ENCODE data around the gene SAP30BP. TPM values are rescaled to one million over a fixed set of nuclear protein-coding genes. Genes with fewer than 3 reads are reported as not detected.
A peak's percentile ranks its signal among the peaks of the same experiment; 100 is the strongest.

Gene SAP30BP
- total RNA-seq, 1 donor from 2014 or later, result 107 TPM

DNA sequence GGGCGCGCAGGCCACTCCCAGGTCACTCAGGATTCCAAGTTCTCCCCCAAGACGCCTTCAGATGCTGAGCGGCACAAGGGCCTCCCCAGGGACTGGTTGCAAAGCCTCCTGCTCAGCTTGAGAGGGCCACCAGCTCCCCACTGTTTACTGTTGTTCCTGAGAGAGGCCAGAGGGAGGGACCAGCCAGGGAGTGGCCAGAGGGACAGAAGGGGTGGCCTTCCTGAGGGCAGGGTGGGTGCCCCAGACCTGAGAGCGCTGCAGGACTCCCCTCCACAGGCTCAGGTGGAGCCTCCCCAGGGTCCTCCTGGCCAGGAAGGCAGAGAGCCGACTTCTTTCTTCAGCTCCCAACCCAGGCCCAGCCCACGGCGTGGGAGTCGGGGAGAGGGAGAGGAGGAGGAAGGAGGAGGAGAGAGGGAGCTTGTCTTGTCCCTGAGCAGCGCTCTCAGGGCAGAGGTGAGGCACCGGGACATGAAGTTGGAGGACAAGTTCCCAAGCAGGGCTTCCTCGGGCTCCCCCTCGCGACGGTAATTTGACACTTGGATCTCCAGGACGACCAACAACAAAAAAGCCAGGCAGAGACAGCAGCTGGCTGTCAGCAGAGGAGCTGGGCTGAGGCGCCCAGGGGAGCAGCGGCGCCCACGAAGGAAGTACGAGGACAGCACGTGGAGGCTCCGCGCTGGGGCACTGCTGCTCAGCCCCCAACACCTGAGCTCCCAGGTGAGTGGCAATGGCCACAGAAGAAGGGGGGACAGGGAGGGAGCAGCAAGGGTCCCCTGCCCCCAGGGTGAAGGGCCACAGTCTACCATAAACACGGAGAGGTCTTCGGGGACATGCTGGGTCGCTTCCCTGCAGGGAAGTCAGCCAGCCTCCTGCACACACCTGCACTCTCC, 33.4 kb upstream of the SAP30BP start:
- TF ChIP-seq, protein P1, sequence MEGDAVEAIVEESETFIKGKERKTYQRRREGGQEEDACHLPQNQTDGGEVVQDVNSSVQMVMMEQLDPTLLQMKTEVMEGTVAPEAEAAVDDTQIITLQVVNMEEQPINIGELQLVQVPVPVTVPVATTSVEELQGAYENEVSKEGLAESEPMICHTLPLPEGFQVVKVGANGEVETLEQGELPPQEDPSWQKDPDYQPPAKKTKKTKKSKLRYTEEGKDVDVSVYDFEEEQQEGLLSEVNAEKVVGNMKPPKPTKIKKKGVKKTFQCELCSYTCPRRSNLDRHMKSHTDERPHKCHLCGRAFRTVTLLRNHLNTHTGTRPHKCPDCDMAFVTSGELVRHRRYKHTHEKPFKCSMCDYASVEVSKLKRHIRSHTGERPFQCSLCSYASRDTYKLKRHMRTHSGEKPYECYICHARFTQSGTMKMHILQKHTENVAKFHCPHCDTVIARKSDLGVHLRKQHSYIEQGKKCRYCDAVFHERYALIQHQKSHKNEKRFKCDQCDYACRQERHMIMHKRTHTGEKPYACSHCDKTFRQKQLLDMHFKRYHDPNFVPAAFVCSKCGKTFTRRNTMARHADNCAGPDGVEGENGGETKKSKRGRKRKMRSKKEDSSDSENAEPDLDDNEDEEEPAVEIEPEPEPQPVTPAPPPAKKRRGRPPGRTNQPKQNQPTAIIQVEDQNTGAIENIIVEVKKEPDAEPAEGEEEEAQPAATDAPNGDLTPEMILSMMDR (conservative IDR thresholded peaks at IDR 0.05; ENCODE audit: low read depth, low read length), result peak; percentile 71
- DNase-seq (ENCODE audit: low read depth), result peak; percentile 42

DNA sequence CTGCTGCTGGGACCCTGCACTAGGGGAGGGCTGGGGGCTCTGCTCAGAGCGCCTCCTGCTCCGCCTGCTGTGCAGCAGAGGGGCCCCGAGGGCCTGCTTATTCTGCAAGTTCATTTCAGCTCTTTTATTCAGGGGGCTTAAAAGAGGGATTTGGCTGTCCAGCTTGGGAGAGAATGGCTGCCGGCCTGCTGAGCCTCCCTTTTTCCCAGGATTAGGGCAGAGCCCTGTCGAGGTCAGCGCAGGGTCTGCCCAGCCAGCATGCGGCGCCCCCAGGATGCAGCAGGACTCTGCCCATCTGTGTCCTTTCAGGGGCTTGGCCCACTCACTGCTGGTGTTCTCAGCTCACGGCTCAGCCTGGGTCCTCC, 32.8 kb upstream of the SAP30BP start:
- TF ChIP-seq, protein P1 (conservative IDR thresholded peaks at IDR 0.05; ENCODE audit: low read depth, low read length), result no peak
- no peak overlapping the region for H3K4me3 ChIP-seq (ENCODE audit: low read depth, low read length)
- DNase-seq (ENCODE audit: low read depth), result no peak

More for the DNA sequence above, 33.4 kb upstream of the SAP30BP start:
- H3K4me3 ChIP-seq (ENCODE audit: low read depth, low read length), result no peak overlapping the region

DNA sequence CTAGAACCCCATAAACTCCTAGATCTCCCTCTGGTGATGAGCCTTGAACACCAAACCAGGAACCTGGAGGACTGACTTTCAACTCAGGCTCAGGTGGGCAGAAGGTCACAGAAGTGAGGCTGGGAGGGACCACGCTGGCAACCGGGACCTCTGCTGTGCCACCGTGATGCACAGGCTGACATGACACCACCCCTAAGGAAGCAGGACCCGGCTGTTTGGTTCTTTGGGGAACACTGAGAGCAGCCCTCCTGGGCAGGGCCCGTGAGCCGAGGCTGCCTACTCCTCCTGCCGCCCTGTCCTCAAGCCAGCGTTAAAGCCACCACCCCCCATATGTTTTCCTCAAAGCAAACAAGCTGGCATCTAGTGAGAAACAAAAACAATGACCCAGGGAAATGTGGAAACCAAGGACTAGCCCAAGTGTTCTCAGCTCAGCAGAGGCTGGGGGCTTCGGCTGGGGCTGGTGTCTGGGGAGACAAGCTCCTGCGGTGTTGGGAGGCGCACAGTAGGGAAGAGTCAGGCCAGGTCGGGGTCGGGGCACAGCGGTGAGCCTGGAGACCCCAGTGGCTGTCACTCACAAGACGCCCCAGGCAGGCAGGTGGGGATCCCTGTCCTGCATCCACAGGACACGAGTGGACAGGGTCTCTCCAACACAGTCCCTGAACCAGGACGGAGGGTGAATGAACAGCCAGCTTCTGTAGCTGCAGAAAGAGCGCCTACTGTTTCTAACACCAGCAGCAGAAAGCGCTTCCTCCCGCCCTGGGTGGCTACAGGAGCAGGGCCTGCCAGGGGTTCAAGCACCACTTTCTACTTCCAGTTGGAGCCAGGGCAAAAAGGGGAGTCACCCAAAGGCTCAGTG, 32.2 kb upstream of the SAP30BP start:
- TF ChIP-seq, protein P1 (conservative IDR thresholded peaks at IDR 0.05; ENCODE audit: low read depth, low read length), result no peak
- DNase-seq (ENCODE audit: low read depth), result no peak
- H3K4me3 ChIP-seq (ENCODE audit: low read depth, low read length), result no peak overlapping the region

DNA sequence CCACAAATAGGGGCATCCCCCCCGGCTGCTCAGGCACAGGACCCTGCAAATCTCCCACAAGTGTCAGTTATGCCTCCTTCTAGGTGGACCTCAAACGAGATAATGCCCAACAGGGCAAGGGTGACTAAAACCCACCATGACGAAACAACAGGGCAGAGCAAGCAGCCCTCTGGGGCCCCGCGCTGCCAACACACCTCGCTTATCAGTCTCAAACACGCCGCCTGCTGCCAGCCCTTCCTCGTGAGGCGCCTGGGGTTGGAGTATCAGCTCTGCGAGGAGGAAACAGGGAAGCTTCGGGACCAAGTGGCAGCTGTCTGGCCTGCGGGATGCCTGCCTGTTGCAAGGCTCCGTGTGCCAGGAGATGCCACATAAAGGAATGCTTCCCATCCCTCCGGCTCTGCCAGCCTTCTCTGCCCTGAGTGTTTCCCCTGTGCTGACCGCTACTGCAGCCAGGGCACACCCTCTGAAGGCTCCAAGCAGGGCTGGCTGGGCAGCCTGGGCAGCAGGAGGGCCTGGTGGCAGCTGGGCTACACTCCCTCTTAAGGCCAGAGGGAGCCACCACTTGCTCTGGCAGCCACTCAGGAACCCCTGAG, 31.4 kb upstream of the SAP30BP start:
- TF ChIP-seq, protein P1 (conservative IDR thresholded peaks at IDR 0.05; ENCODE audit: low read depth, low read length), result no peak
- no peak overlapping the region for H3K4me3 ChIP-seq (ENCODE audit: low read depth, low read length)
- no peak for DNase-seq (ENCODE audit: low read depth)

DNA sequence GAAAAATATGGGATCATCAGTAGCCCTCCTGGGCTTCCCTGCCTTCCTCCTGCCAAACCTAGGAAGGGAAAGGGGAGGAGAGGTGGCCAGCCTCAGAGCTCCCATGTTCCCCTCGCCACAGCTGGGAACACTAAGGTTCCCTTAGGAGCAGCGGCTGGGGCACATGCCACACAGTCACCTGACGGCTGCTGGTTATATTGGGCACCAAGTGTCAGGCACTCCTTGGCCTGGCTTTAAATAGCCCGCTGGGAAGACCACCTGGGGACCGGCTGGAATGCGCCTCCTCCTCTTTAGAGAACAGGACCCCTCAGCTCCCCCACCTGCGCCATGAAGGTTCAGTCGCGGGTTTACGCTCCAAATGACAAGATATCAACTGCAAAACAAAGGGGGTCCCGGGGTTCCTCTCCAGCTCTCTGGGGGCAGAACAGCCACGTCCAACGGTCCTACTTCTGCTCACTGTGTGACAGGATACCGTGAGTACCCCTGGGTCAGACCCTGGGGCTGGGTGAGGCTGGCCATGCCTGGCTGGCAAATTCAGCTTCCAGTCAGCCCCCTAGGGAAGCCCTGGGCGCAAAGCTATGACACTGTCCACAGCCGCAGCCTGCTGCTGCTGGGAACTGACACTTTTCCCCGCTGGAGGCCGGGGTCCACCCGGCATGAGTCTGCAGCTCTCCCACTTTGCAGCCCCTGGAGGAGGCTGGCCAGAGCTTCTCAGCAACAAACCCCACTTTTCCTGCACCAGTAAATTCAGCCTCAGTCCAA, 30.6 kb upstream of the SAP30BP start:
- DNase-seq (ENCODE audit: low read depth), result no peak

DNA sequence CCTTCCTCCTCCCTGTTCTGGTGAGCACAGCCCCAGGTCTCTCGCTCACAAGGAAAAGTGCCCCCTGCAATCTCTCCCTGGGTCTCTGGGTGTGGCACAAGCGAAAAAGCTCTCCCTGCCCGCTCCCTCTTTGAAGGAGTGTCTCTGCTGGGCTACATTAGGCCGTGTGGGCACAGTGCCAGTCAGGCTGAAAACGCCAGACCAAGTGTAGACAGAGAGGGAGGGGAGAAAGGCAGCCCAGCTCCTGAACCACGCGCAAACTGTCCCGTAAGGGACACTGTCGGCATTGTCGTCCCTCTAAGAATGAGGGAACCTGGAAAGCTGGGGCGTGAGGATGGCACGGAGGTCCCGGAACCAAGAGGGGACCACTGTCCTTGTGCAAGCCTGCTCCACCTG, 30.0 kb upstream of the SAP30BP start:
- no peak for DNase-seq (ENCODE audit: low read depth)
- H3K4me3 ChIP-seq (ENCODE audit: low read depth, low read length), result no peak overlapping the region
- TF ChIP-seq, protein P1 (conservative IDR thresholded peaks at IDR 0.05; ENCODE audit: low read depth, low read length), result no peak

More for the DNA sequence above, 30.6 kb upstream of the SAP30BP start:
- TF ChIP-seq, protein P1 (conservative IDR thresholded peaks at IDR 0.05; ENCODE audit: low read depth, low read length), result no peak
- H3K4me3 ChIP-seq (ENCODE audit: low read depth, low read length), result no peak overlapping the region

Data from epithelial cell of proximal tubule (primary cell).